NCI-H2081 treated with DMSO at 0.1 percent for 48 hours (cell line): ENCODE measurements around the gene JARID2.
"Not testable (repeated sequence)": the region's sequence is repeated elsewhere in the genome, so short reads cannot be mapped to it uniquely, and the experiment has no call there.

ENCODE experiments used
- DNase-seq: peaks from one replicate; lab custom pipeline; 2025; lab: John Stamatoyannopoulos, UW

The JARID2 gene

DNA sequence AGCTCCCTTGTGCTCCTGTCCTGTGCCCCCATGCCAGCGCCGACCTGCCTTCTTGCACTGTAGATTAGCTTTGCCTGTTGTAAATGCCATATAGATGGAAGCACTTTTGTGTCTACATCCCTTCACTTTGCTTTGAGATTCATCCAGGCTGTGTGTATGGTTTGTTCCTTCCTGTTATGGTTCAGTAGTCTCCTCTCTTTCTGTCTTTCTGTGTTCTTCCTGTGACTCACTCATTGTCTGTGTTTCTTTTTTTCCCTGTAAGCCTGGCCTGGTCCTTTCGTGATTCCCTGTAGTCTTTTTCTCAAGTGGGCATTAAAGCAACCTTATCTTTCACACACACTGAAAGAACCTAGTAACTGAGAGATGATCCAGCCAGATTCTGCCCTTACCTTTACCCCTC, 66.6 kb downstream of the JARID2 start:
- no peak for DNase-seq

DNA sequence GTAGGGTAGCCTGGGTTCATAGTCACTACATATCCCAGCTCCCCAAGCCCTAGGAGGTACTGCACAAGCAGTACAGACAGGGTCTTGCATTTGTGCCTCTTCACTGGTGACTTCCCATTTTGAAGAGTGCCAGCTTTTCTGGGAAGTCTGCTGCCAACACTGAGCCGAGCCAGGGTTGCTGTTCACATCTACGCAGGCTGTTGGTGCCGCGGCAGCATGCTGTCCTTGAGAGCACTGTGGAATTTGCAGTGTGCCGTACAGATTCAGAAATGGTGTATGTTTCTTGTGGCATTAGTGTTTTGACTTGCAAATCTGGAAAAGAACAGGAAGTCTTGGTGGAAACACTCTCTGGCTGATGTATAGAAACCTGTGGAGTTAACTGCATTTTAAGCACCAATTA, 67.5 kb downstream of the JARID2 start:
- DNase-seq, result no peak

DNA sequence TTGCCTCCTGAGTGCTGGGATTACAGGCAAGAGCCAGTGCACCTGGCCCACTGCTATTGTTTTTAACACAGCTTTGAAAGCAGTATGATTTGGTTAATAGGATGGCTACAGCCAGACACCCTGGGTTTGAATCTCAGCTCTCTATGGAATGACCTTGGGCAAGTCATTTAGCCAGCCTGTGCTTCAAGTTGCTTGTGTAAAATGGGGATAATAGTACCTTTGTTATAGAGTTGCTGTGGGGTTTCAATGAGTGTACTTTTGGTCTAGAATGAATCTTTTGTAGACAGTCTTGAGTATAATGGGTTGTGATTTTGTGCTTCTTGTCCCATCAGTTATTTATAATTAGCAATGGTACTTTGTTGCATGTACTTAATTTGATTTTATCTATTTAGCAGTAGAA, 70.9 kb downstream of the JARID2 start:
- no peak for DNase-seq

DNA sequence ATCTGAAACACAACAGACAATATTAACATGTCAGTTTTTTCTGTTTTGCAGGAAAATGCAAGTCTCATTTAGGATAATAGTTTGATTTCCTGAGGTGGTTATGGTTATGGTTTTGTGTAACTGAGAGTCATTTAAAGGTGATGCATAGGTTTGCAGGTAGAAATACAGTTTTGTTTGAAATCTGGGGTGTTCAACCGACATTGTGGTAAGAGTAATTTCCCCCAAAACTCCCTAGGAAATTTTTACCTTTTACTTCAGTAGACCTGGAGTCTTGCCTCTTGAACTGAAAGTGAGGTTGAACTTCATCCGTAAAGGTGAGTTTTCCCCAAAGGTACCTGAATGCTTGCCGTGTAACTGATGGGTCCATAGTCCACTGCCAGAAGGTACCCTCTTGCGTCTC, 71.4 kb downstream of the JARID2 start:
- no peak for DNase-seq

DNA sequence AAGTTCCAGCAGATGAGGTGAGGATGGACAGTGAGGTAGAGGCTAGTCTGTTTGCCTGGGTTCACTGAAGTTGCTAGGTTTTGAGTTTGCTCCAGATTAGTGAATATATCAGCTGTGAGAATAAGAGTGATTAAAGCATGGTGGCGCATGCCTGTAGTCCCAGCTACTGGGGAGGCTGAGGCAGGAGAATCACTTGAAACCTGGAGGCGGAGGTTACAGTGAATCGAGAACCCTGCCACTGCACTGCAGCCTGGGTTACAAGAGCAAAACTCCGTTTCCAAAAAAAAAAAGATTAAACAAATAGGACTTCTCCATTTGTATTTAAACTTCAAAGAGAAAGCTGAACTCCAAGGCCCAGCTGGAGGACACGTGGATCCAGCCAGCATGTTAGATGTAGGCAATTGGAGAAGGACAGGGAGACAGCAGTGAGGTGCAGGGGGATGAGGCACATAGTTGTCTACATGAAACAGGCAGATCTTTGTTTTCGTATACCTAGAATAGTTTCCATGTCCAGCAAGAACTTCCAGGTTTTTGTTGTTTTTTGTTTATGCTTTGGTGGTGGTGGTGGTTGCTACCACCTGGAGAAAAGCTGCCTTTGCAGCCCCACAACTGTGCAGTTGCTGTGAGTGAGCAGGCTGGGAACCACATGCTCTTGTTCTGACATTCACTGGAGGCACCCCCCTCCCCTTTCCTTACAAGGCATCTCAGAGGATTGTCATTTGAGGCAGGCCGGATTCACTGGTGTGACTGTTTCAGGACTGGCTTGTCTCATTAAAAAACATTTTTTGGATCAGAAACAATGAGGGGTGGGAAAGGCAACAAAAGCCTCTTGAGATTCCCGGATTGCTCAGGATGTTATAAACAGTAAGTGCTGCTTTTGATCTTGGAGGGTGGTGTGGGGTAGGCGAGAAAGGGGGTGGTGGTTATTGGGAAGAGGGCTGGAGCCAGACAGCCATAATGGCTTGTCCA, 72.3 kb downstream of the JARID2 start:
- no peak for DNase-seq

DNA sequence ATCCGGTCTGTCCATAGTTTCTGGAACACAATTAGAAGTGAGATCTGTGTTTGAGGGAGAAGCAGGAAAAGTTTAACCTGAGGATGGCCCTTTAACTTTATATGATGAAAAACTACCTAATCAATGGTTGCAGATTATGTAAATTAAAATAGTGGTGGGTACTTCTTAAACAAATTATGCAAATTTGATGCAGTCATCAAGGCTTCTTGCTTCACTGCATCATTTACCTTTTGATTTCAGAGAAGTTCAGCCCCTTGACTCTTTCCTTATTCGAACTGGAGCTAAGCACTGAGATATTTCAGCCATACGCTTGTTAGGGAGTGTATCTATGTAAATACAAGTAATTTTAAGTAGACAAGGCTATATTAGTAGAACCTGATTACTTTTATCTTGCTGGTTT, 73.8 kb downstream of the JARID2 start:
- no peak for DNase-seq

DNA sequence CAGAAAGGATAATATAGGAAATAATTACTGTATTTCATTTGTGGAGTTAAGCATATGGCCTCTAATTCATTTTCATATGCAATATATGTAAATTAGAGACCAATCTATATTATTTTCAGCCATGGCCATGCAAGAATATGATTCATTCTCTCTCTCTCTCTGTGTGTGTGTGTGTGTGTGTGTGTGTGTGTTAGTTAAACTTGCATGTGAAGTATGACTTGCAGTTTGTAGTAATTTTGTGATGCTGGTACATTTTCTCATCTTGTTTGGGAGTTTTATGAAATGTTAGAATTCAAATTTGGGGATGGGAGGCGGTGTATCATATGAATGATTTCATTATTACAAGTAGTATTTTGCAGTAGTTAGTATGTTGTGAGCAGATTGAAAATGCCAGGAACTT, 74.8 kb downstream of the JARID2 start:
- no peak for DNase-seq

DNA sequence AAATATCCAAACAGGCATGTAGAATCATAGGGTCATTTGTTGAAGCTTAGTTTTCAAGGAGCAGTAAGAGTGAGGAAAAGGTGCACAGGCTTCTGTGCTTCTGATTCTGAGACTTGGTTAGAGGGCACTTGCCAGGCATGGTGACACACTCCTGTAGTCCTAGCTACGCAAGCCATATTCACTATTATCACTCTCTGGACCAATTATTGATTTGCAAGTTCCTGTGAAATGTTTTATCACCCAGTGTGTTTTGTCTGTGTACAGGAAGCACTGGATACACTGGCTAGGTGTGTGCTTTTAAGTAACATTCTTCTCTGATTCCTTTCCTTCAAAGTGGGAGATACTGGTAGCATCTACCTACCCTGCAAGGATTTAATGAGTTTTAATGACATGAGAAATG, 76.3 kb downstream of the JARID2 start:
- no peak for DNase-seq

DNA sequence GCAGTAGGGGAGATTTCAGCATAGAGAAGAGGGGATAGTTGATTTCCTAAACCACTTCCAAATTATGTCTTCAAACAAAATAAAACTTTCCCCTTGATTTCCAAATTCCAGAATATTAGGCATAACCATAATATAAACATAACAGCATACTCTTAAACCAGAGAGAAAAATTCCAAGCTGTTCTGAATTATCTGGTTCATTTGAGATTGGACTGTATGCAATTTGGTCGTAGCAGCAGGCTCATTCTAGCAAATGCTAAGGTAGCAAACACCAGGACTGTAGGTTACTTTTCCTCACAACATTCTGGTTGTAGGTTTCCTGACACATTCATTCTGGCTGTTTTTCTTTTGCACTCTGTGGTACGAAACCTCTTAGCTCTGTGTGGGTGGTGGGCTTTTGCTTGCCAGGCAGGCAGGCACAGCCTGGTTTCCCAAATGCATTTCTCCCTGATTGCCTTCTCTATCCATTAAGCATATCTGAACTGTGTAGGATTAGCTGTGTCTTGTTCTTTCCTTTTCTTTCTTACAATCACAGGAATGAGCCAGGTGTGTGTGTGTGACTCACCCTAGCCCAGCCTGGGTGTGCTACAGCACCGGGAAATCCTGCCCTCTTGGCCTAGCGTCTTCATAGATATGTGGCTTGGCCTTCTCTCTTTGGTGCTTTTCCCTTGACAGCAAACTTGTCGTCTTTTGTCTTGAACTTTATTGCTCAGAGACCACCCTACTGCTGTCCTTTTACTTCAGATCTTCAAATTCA, 77.1 kb downstream of the JARID2 start:
- no peak for DNase-seq

DNA sequence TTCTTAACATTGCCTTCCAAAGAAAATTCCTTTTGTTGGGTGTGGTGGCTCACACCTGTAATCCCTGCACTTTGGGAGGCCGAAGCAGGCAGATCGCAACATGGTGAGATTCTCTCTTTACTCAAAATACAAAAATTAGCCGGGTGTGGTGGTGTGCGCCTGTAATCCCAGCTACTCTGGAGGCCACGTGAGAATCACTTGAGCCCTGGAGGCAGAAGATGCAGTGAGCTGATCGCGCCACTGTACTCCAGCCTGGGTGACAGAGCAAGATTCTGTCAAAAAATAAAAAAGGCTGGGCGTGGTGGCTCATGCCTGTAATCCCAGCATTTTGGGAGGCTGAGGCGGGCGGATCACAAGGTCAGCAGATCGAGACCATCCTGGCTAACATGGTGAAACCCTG, 77.7 kb downstream of the JARID2 start:
- not testable (repeated sequence) for DNase-seq

DNA sequence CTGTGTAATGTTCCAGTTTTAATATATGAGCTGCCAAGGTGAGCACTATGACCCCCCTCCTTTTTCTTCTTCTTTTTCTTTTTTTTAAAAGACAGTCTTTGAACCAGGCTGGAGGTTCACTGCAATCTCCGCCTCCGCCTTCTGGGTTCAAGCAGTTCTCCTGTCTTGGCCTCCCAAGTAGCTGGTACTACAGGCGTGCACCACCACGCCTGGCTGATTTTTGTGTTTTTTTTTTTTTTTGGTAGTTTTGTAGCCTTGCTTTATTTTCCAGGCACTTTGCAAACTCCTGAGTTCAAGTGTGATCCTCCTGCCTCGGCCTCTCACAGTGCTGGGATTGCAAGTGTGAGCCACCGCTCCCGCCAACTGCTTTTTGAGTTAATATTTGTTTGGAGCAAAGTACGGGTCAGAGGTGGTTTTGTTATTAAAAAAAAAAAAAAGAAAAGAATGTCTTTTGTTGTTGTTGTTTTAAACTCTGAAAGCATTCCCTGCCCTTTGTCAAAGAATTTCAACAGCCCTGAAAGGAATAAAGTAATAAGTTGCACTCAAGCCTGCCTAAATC, 78.6 kb downstream of the JARID2 start:
- DNase-seq, result no peak

DNA sequence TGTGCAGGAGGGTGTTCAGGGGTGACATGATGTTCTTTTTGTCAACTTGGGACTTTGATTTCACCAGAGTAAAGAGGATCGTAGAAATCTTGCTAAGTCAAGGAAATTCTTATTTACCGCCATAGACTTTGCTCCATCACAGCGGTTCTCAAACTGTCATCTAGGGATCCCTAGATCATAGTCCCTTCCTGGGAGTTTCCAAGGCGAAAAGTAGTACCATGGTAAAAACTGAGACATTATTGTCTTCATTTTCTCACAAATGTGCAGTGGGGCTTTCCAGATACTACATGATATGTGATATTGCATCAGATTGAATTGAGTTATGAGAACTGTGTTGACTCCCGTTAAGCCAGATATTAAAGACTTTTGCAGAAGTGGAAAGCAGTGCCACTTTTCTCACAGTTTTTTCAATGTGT, 79.7 kb downstream of the JARID2 start:
- no peak for DNase-seq

DNA sequence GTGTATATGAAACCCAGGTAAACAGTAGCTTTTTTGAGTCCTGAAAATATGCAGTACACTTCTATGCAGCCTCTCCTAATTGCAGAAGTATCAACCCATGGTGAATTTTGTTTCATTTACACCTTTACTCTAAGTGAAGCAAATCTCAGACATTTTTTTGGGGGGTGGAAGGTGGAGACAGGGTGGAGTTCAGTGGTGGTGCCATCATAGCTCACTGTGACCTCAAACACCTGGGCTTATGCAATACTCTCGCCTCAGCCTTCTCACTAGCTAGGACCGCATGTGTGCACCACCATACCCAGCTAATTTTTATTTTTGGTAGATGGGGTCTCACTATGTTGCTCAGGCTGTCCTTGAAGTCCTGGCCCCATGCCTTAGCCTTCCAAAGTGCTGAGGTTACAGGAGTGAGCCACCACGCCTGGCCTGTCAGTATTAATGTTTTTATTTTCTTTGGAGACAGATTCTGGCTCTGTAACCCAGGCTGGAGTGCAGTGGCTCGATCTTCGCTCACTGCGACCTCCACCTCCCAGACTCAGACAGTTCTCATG, 80.3 kb downstream of the JARID2 start:
- DNase-seq, result no peak

DNA sequence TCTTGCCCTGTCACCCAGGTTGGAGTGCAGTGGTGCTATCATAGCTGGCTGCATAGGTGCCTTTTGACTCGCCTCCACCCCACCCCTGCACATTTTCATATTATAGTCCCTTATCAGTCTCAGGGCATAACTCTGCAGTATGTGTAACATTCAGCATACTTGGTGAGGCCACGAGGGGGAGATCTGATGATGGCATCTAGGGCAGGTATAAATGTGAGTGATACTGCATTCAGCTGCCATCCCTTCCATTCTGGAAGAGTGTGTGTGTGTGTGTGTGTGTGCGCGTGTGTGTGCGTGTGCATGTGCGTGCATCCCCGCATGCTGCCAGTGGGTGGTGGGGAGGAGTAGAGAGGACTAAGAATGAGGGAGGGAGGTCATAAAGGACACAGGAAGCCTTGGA, 81.4 kb downstream of the JARID2 start:
- no peak for DNase-seq

DNA sequence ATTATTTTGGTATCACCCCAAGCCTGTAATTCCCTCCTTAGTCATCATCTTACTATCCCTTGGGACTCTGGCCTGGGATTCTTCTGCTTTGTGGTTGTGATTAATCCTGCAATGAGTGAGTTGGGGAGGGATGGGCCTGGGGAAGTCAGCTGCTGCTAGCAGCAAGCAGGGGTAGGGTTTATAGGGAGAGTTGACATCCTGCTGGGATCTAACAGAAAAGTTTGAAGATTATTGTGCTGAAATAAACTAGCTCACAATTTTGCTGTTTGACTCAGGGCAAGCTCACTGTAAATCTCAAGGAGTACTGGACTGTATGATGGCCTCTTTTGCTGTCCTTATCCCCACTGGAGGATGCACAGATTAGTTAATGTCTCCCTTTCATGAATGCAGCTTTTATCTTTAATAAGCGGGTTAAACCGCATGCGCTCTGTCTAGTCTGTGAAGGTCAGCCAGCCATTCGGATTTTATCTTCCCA, 83.4 kb downstream of the JARID2 start:
- DNase-seq, result no peak

DNA sequence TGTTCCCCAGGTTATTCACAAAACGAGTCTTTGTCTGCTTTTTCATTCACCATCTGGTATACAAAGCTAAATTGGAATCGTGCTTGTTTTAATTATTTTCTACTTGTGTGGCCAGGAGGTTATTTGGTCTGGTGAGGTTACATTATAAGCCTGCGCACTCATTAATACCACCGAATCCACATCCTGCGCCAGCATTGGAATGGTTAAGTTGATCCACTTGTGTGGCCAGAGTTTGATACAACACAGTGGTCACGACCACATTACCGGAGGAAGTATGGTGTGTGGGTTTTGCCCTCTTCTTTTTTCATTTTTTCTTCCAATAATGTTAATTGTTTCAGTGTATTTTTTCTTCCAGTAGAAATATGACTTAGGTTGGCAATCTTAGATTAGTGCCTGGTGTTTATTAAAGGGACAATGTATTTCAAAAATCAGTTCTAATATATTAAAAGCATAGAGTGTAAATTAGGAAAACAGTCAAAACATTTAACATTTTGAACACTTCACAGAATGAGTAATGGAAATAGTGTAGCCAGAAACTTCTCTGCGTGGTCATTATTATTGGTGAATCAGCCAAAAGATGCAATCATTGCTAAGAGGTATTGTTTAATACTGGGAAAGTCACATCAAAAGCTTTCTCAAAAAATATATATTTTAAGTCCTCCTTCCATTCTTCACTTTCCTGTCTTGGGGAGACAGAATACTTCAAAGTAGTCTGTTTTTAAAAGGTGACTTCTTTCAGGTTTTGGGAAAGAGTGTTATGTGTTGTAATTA, 84.5 kb downstream of the JARID2 start:
- no peak for DNase-seq

DNA sequence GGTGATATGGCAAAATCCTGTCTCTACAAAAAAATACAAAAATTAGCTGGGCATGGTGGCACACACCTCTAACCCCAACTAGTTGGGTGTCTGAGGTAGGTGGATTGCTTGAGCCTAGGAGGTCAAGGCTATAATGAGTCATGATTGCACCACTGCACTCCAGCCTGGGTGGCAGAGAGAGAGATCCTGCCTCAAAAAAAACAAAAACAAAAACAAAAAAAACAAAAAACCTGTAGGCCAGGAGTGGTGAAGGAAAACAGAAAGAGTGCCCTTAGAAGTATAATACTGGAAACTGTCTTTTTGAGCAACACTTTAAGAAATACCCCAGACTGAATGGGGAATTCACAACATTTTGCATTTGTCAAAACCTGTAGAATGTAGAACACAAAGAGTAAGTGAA, 85.3 kb downstream of the JARID2 start:
- no peak for DNase-seq

DNA sequence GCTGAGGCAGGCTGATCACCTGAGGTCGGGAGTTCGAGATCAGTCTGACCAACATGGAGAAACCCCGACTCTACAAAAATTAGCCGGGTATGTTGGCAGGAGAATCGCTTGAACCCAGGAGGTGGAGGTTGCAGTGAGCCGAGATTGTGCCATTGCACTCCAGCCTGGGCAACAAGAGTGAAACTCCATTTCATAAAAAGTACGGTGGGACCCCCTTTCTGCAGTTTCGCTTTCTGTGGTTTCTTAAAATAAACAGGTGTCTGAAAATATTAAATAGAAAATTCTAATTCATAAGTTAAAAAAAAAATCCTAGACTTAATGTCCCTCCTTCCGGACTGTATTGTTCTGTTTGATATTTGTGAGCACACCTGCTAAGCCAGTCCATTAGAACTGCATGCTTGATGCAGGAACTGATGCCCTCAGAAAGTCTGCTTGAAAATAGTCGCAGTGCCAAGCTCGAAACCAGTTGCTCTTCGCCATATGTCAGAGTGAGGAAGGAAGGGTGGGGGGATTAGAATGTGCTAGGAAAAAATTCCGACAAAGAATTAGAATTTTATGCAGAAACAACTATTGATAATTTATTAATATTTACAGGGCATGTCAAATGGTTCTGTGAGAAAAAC, 85.9 kb downstream of the JARID2 start:
- DNase-seq, result no peak

DNA sequence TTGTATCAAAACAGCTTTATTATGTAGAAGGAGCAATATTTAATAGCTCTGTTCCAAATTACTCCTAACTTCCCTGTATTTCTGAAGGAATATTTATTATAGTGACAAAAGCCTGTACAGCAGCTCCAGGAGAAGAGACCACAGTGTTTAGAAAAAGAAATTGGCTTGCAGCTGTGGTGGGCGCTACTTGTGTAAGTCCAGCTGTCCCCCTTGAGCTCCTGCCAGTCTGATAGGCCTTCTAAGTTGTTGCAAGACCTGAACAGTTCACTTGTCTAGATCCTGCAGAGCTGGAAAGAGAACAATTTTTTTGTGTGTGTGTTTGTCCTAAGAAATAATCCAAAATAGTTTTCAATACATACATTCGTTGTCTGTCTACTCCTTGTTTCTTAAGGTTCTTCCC, 86.6 kb downstream of the JARID2 start:
- DNase-seq, result no peak

DNA sequence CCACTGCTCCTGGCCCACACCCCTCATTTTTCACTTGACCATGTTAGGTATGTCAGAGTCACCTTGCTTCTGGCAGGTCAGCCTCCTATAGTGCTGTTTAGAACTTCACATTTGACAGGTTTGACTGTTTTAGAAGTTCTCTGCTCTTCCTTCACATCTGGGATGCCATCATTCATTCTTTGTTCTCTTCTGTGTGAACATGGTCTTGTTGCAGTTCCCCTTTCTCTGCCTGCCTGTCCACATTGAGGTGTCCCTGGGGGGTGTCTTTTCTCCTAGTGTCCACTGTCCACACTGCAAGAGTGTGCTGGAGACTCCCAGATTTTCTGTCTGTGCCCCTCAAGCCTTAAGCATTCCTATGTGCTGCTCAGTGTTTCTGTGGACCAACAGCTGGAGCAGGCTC, 89.5 kb downstream of the JARID2 start:
- no peak for DNase-seq

DNA sequence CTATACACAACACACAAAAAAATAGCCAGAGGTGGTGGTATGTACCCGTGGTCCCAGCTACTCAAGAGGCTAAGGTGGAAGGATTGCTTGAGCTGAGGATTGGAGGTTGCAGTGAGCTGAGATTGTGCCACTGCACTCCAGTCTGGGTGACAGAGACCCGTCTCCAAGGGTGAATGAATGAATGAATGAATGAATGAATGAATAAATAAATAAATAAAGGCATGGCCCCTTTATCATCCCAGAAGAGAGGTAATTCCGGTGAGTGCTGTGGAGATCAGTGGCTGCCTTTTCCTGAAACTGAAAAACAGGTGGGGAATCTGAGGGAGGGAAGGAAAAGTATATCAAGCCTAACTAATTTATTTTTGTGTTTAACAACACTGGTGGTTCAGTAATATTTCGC, 90.0 kb downstream of the JARID2 start:
- no peak for DNase-seq
